Transverse colon (tissue), 4 donors: ENCODE measurements around the gene CASTOR1.
A peak's percentile ranks its signal among the peaks of the same experiment; 100 is the strongest.

Experiments
- CTCF ChIP-seq, 5 experiments: fragments of 200-600 bp in 3 of 5; fragments of 450-650 bp in 2 of 5; sonication (generic) in 3 of 5; IDR thresholded peaks; 1 replicate in 2 of 5; 2 replicates in 3 of 5; pipeline ENCODE4 v1.5.1; 2016 to 2017; ENCODE audit warnings: antibody characterized with exemption in 5 of 5, inconsistent platforms in 3 of 5, mild to moderate bottlenecking in 2 of 5, moderate library complexity in 1 of 5
- EP300 ChIP-seq: sonication (generic); formaldehyde crosslinking; IDR thresholded peaks from one replicate; pipeline ENCODE4 v1.6.1; 2017; ENCODE audit warnings: antibody characterized with exemption, low read depth
- POLR2A ChIP-seq: fragments of 450-650 bp; IDR thresholded peaks from one replicate; pipeline ENCODE4 v1.6.1; 2016; ENCODE audit warnings: antibody characterized with exemption, mild to moderate bottlenecking, moderate library complexity
- POLR2AphosphoS5 ChIP-seq, 3 donors: sonication (generic); formaldehyde crosslinking; IDR thresholded peaks; one replicate each; pipeline ENCODE4 v1.6.1; 2016; ENCODE audit warnings: antibody characterized with exemption in 3 of 3

- peak in 1 of 5 experiments; percentile 6 for TF ChIP-seq CTCF (IDR thresholded peaks at IDR 0.05)
- TF ChIP-seq POLR2A: peak; percentile 53
- TF ChIP-seq EP300: no peak
- TF ChIP-seq POLR2AphosphoS5 (IDR thresholded peaks at IDR 0.05): peak in 1 of 3 donors; percentile 15
Measured at GRCh38 chr22:30245985-30246813, 43.1 kb downstream of the CASTOR1 start, which contains the start of gene LIF.
